Measurements from ENCODE around the gene RSBN1.

Gene RSBN1

GRCh38 chr1:113811156-113811887, 954 bp downstream of the RSBN1 start:
- DNase-seq, result no peak

- DNase-seq, result no peak
Measured at GRCh38 chr1:113809670-113810602, 2.3 kb downstream of the RSBN1 start.

GRCh38 chr1:113808450-113809195, 3.7 kb downstream of the RSBN1 start:
- DNase-seq, result no peak

GRCh38 chr1:113805639-113806038, 6.6 kb downstream of the RSBN1 start:
- DNase-seq, result no peak

GRCh38 chr1:113805256-113805531, 7.1 kb downstream of the RSBN1 start:
- no peak for DNase-seq

GRCh38 chr1:113804421-113805255, 7.6 kb downstream of the RSBN1 start:
- DNase-seq, result no peak

DNA sequence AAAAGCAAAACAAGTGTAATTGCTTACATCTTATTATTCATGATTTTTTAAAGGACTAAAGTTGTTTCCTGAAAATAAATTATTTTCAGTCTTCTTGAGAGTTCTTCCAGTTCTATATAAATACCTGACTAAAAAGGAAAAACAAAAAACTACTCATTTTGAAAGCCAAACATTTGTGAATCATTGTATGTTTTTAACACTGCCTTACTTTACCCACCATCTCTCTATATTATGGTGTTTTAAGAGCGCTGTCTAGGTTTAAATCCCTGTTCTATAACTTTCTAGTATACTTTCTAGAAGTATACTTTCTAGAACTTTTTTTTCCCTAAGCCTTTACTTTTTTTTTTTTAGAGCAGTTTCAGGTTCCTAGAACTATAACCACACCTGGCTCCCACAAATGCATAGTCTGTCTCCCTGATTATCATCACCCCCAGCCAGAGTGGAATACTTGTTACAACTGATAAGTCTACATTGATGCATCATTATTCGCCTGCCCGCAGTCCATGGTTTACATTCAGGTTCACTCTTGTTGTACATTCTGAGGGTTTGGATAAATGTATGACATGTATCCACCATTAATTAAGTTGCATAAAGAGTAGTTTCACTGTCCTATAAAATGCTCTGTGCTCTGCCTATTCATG, 9.8 kb downstream of the RSBN1 start:
- DNase-seq, result no peak

DNA sequence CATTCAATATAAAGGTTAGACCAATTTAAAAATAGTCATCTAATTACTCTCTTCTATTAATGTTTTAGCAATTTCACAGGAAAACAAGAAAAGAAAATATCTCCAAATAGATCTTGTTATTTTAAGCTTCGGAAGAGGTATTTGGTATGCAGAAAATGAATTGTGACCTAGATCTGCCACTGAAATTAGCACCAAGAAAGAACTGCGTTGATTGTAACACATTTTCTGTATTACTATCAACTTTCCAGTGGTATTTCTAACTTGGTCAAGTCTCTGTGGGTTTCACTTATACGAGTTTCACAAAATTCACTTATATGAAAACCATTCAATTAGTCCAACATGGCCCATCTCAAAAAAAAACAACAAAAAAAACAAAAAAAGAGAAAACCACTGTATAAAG, 11.8 kb downstream of the RSBN1 start:
- DNase-seq, result no peak

- DNase-seq, result no peak
Measured at GRCh38 chr1:113797472-113797871, 14.8 kb downstream of the RSBN1 start.

- DNase-seq, result no peak
Measured at GRCh38 chr1:113793878-113794834, 18.1 kb downstream of the RSBN1 start.

DNA sequence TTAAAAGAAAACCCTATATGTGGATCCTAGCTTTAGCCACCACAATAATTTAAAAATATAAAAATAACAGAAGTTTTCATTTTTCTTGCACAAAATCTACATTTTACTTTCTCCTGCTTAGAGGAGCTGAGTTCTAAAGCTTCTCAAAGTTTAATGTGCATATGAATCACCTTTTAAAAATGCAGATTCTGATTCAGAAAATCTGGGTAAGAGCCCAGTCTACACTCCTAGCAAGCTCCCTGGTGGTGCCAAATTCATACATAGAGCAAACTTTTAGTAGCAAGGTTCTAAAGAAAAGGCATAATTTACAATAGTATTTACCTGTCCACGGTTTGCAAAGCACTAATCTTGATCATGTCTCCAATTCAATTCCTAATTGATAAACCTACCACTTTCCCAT, 19.3 kb downstream of the RSBN1 start:
- DNase-seq, result no peak

DNA sequence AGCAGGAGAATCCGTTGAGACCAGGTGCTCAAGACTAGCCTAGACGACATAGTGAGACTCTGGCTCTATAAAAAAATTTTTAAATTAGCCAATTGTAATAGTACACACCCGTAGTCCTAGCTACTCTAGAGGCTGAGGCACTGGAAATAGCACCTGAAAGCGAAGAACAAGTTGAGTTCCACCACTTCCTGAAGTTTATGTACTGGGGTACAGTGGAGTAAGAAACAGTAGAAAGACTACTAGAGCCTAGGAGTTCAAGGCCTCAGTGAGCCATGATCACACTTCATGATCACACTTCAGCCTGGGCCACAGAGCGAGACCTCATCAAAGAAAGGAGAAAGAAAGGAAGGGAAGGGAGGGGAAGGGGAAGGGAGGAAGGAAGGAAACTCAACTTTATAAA, 19.8 kb downstream of the RSBN1 start:
- DNase-seq, result no peak

DNA sequence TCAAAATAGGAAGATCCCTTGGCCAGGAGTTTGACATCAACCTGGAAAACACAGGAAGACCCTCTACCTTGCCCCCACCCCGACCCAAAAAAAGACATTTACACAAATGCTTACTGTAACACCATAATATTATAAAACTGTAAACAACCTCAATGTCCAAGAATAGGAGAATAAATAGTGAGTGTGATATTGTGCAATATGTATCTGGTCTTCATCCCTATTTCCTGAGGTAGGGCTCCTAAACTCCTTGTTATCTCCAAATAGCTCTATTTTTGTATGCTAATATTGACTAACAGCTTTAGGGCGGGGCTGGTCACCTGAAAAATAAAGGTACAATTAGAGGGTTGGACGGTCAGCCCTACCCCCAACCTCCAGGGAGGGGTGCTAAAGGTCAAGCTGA, 23.5 kb downstream of the RSBN1 start:
- no peak for DNase-seq

GRCh38 chr1:113787663-113788062, 24.6 kb downstream of the RSBN1 start:
- DNase-seq, result no peak

GRCh38 chr1:113786069-113786468, 26.2 kb downstream of the RSBN1 start:
- DNase-seq, result no peak

DNA sequence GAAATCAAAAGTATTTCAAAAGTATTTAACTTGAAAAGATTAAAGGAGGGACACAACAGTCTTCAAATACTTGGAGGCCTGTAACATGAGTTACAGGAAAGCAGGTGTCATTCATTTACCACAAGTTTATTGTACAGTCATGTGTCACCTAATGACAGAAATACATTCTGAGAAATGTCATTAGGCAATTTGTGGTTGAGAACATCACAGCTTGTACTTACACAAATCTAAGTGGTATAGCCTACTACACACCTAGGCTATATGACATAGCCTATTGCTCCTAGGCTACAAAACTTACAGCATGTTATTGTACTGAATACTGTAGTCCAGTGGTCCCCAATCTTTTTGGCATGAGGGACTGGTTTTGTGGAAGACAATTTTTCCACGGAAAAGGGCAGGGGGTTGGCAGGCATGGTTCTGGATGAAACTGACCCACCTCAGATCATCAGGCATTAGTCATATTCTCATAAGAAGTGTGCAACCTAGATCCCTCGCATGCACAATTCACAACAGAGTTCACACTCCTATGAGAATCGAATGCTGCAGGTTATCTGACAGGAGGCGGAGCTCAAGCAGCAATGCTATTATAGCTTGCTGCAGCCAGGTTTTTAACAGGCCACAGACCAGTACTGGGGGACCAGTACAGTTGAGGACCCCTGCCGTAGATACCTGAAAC, 28.0 kb downstream of the RSBN1 start:
- no peak for DNase-seq

- no peak for DNase-seq
Measured at GRCh38 chr1:113783254-113784103, 28.8 kb downstream of the RSBN1 start.

DNA sequence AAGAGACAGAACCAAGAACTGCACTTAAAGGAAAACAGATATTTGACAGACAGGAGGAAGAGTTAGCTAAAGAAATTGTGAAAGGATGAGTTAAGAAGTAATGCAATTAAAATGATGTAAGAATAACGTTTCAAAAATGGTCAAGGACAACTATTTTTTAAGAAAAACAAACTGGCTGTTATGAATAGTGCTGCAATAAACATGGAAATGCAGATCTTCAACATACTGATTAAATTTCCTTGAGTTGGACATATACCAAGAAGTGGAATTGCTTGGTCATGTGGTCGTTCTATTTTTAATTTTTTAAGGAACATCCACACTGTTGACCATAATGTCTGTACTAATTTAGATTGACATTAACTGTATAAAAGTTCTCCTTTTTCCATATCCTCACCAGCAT, 29.9 kb downstream of the RSBN1 start:
- DNase-seq, result no peak

- no peak for DNase-seq
Measured at GRCh38 chr1:113780374-113781146, 31.7 kb downstream of the RSBN1 start.
